PFSK-1 (cell line): ENCODE results near the gene LIF.

Source experiments
- POLR2AphosphoS5 ChIP-seq: IDR thresholded peaks from 2 replicates; pipeline ENCODE4 v1.6.1; 2012; ENCODE audit warnings: low read depth, mild to moderate bottlenecking, control low read depth, low read length, moderate library complexity
- SIN3A ChIP-seq: IDR thresholded peaks from 2 replicates; pipeline ENCODE4 v1.6.1; 2012; ENCODE audit warnings: mild to moderate bottlenecking, low read length, moderate library complexity, borderline replicate concordance; ENCODE audit not compliant: insufficient read depth

GRCh38 chr22:30193031-30193775 lies 53.4 kb downstream of the LIF start:
- no peak for TF ChIP-seq POLR2AphosphoS5
- no peak for TF ChIP-seq SIN3A
